ENCODE results near the gene NUDT22. TPM values are rescaled to one million over a fixed set of nuclear protein-coding genes. Genes with fewer than 3 reads are reported as not detected.

The NUDT22 gene
- total and polyA plus RNA-seq, 2 of the 4 experiments (the other 2 are of a cell fraction), result 21.3 to 44.6 TPM

DNA sequence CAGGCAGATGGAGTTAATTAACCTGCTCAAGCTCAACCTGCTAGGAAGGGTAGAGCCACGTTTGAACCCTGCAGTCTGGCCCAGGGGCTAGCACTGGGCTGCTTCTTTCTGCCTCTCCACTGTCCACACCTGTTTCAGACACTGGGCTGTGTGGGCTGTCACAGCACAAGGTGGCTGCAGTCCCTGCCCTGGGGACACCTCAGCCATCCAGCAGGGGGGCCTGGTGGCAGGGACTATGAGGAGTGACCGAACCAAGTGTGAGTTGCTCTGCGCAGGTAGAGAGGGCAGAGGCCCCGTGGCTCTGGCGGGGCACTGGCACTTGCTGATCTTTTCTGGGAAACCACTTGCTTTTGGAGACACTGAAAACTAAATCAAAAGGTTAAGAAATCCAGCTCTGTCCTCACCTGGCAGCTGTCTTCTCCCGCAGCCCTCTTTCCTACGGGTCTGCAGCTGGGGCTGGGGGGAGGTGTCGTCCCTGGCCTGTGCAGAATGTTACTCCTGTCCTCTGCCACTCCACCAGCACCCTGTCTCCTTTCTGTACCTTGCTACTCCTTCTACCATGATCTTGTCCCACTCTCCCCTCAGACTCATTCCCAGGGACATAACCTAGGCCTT lies 52.6 kb downstream of the NUDT22 start:
- intact Hi-C loops (cut with micrococcal nuclease), result no loop called here
- TF ChIP-seq CHD1 (IDR thresholded peaks at IDR 0.05; ENCODE audit: low read depth, low read length) (no peak), MAZ (IDR thresholded peaks at IDR 0.05; ENCODE audit: borderline replicate concordance, low read depth, low read length) (no peak), FOS (IDR thresholded peaks at IDR 0.05; ENCODE audit: low read depth, low read length) (no peak), RAD21 (IDR thresholded peaks at IDR 0.05; ENCODE audit: low read length) (no peak), MAFK (IDR thresholded peaks at IDR 0.05; ENCODE audit: low read depth, low read length) (no peak), NFE2L2 (IDR thresholded peaks at IDR 0.05; ENCODE audit: low read depth, low read length) (no peak), RCOR1 (IDR thresholded peaks at IDR 0.05; ENCODE audit: insufficient replicate concordance, low read length) (no peak), RFX5 (IDR thresholded peaks at IDR 0.05; ENCODE audit: low read depth, low read length) (no peak), POLR2A (IDR thresholded peaks at IDR 0.05; ENCODE audit: low read depth, low read length) (no peak), BHLHE40 (IDR thresholded peaks at IDR 0.05; ENCODE audit: low read depth, low read length) (no peak), SMC3 (IDR thresholded peaks at IDR 0.05; ENCODE audit: low read depth, low read length) (no peak), MXI1 (IDR thresholded peaks at IDR 0.05; ENCODE audit: borderline replicate concordance, low read depth, low read length) (no peak), CEBPB (IDR thresholded peaks at IDR 0.05; ENCODE audit: low read depth, low read length) (no peak)
- TF ChIP-seq, protein P1, sequence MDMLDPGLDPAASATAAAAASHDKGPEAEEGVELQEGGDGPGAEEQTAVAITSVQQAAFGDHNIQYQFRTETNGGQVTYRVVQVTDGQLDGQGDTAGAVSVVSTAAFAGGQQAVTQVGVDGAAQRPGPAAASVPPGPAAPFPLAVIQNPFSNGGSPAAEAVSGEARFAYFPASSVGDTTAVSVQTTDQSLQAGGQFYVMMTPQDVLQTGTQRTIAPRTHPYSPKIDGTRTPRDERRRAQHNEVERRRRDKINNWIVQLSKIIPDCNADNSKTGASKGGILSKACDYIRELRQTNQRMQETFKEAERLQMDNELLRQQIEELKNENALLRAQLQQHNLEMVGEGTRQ (IDR thresholded peaks at IDR 0.05; ENCODE audit: low read depth, low read length), result no peak
- TF ChIP-seq, protein P2, sequence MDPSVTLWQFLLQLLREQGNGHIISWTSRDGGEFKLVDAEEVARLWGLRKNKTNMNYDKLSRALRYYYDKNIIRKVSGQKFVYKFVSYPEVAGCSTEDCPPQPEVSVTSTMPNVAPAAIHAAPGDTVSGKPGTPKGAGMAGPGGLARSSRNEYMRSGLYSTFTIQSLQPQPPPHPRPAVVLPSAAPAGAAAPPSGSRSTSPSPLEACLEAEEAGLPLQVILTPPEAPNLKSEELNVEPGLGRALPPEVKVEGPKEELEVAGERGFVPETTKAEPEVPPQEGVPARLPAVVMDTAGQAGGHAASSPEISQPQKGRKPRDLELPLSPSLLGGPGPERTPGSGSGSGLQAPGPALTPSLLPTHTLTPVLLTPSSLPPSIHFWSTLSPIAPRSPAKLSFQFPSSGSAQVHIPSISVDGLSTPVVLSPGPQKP (IDR thresholded peaks at IDR 0.05; ENCODE audit: borderline replicate concordance, low read depth, low read length), result no peak
- TF ChIP-seq, protein P3, sequence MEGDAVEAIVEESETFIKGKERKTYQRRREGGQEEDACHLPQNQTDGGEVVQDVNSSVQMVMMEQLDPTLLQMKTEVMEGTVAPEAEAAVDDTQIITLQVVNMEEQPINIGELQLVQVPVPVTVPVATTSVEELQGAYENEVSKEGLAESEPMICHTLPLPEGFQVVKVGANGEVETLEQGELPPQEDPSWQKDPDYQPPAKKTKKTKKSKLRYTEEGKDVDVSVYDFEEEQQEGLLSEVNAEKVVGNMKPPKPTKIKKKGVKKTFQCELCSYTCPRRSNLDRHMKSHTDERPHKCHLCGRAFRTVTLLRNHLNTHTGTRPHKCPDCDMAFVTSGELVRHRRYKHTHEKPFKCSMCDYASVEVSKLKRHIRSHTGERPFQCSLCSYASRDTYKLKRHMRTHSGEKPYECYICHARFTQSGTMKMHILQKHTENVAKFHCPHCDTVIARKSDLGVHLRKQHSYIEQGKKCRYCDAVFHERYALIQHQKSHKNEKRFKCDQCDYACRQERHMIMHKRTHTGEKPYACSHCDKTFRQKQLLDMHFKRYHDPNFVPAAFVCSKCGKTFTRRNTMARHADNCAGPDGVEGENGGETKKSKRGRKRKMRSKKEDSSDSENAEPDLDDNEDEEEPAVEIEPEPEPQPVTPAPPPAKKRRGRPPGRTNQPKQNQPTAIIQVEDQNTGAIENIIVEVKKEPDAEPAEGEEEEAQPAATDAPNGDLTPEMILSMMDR (conservative IDR thresholded peaks at IDR 0.05; ENCODE audit: low read depth, low read length), result no peak

More for the DNA sequence above, 52.6 kb downstream of the NUDT22 start:
- no peak overlapping the region for H4K5ac ChIP-seq (ENCODE audit: low read depth, low read length)
- no peak overlapping the region for H3K4ac ChIP-seq (ENCODE audit: low read depth, low read length)
- in situ Hi-C loops (cut with MboI; ENCODE audit: low sequenced_read_pairs), result no loop called here
- H3K79me1 ChIP-seq (ENCODE audit: low read depth in 1 of 2, low read length in 2 of 2), result peaks cover 5 to 18% of the 10 kb centered on the region in 2 experiments
- H2AK9ac ChIP-seq (replicated peaks; ENCODE audit: low read depth, low read length, poor library complexity), result no peak overlapping the region
- H2BK15ac ChIP-seq (ENCODE audit: low read depth, low read length), result no peak overlapping the region
- no peaks in the 10 kb centered on the region for H4K20me1 ChIP-seq (ENCODE audit: insufficient read depth, low read length)
- no peak overlapping the region for H2BK120ac ChIP-seq (ENCODE audit: low read depth, low read length)
- H3K36me3 ChIP-seq (ENCODE audit: control insufficient read depth, insufficient read depth, low read length), result peaks cover 35% of the 10 kb centered on the region
- no peak overlapping the region for H2BK20ac ChIP-seq (ENCODE audit: low read depth, low read length)
- ChIA-PET POLR2A (ENCODE audit: unreplicated experiment) (no interaction called here), CTCF (no interaction called here)
- dilution Hi-C loops (cut with HindIII; ENCODE audit: low sequenced_read_pairs, unreplicated experiment), result no loop called here
- H3K18ac ChIP-seq (ENCODE audit: low read depth, low read length), result no peak overlapping the region
- H4K8ac ChIP-seq (ENCODE audit: low read depth in 2 of 2, low read length in 2 of 2), result no peak overlapping the region
- H3K4me3 ChIP-seq (ENCODE audit: insufficient read depth, low read depth, low read length), result no peak overlapping the region
- H2AFZ ChIP-seq (replicated peaks; ENCODE audit: low read length, poor library complexity), result no peak overlapping the region
- H3K9me1 ChIP-seq (ENCODE audit: insufficient read depth, low read length), result peaks cover 5% of the 10 kb centered on the region; the same call in 1 of the 2 replicates
- no peak for DNase-seq
- 92% methylated on average over 5 of the region's 8 CpGs; no CpG with 5 or more reads in 1 of the 2 experiments for WGBS, 2 experiments (ENCODE audit: extremely low coverage in 2 of 2, insufficient read length in 1 of 2)
- H3K27me3 ChIP-seq (ENCODE audit: control insufficient read depth, insufficient read depth, low read length), result no peaks in the 10 kb centered on the region
- no peak overlapping the region for H3K23ac ChIP-seq (ENCODE audit: low read depth, low read length)
- H3K27ac ChIP-seq (ENCODE audit: insufficient read depth, low read length), result no peak overlapping the region
- H3K9ac ChIP-seq (ENCODE audit: low read depth, low read length), result no peak overlapping the region
- H3K56ac ChIP-seq (ENCODE audit: extremely low read depth, insufficient read depth, low read length), result no peak overlapping the region
- H2AK5ac ChIP-seq (ENCODE audit: low read depth, low read length), result no peak overlapping the region
- H3K4me2 ChIP-seq (ENCODE audit: low read depth, low read length), result no peak overlapping the region
- H3K14ac ChIP-seq (replicated peaks; ENCODE audit: low read depth, low read length), result no peak overlapping the region
- no peak overlapping the region for H4K91ac ChIP-seq (ENCODE audit: insufficient read depth, low read depth, low read length)
- no peak for ATAC-seq (ENCODE audit: low read depth)
- peaks cover 2% of the 10 kb centered on the region; the same call in 1 of the 2 replicates for H3K4me1 ChIP-seq (ENCODE audit: control insufficient read depth, insufficient read depth, low read length)
- H3K9me3 ChIP-seq (ENCODE audit: control insufficient read depth, insufficient read depth, low read length), result no peaks in the 10 kb centered on the region
- no peak overlapping the region for H2BK5ac ChIP-seq (ENCODE audit: low read depth, low read length, poor library complexity, severe bottlenecking)
- BruUV-seq (replicated peaks), result no TSS peak

Measured in IMR-90 (cell line).